NCI-H2227 (cell line): ENCODE data around the gene MTHFD1.

Experiments used
- DNase-seq: peaks from one replicate; lab custom pipeline; 2025; ENCODE audit not compliant: unreplicated experiment; lab: John Stamatoyannopoulos, UW

The MTHFD1 gene

DNA sequence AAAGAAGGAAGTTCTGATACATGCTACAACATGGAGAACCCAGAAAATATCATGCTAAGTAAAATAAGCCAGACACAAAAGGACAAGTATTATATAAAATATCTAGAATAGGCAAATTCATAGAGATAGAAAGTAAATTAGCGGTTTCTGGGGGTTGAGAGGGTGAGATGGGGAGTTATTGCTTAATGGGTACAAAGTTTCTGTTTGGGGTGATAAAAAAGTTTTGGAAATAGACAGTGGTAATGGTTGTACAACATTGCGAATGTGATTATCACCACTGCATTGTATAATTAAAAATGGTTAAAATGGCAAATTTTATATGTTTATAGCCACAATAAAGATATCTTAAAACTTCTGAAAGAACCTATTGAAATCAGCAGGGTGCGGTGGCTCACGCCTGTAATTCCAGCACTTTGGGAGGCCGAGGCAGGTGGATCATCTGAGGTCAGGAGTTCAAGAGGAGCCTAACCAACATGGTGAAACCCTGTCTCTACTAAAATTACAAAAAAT is 100.5 kb downstream of the MTHFD1 start:
- DNase-seq, result no peak

DNA sequence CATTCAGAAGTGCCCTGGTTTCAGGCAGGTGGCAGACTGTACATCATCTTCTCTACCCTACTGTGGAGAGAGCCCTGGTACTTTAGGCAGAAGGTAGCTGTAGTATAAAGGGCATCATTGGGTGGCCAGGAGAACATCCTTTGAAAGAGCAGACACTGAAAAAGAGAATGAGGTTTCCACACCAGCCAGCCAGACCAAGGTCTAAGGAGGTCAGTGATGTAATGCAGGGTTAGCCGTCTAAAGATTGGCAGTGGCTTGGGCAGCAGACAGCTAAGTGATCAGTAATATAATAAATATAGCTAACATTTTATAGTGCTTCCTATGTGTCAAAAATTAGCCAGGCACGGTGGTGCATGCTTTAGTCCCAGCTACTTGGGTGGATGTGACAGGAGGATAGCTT is 103.5 kb downstream of the MTHFD1 start:
- DNase-seq, result no peak

GRCh38 chr14:64493455-64493854 is 105.3 kb downstream of the MTHFD1 start:
- no peak for DNase-seq

DNA sequence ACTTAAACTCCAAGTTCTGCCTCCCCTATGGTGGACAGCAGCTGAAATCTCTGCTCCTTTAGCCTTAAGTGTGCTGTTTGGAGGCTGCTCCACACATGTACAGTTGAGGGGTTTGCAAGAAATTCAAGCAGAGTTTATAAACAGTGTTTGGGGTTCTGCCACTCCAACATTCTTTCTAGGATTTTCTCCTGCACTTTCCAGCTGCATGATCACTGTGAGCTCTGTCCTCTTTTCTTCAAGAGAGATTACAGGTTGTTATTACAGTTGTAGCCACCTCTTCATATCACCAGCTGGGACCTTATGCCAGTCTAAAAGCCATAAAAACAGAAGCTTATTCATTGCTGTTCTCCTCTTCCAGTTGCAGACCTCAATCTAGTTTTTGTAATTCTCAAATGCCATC is 107.1 kb downstream of the MTHFD1 start:
- DNase-seq, result no peak

DNA sequence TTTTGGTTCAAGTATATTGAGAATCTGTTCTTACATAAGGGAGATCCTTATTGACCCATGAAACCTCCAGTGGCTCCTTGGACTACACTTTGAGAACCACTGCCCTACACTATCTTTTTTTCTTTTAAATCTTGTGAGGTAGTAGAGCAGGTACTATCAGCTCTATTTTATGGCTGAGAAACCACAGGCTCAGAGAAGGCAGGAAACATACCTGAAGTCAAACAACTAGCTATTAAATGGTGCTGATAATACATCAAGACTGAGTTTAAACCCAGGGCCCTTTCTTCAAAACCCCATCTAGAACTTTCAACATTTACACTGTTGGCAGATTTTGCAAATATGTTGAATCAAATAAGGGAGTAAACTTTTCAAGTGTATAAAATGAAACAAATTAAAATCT is 108.6 kb downstream of the MTHFD1 start:
- no peak for DNase-seq

DNA sequence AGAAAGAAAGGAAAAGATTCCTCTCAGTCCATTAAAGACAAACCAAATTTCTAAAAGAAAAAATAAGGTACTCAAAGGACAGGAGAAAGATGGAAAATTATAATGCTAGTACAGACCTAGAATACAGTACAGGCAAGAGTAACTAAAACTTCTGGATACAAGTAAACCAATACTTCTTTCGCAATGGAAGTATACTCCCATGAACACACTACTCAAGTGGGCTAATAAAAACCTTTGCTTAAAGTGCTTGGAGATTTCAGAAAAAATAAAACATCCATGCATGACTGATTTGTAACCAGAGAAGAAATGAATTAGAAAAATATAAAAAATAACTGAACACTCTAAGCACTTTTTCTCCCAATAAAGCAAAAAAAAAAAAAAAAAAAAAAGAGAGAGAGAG is 111.9 kb downstream of the MTHFD1 start:
- DNase-seq, result no peak

GRCh38 chr14:64501411-64502171 is 113.4 kb downstream of the MTHFD1 start:
- DNase-seq, result peak; percentile 35

DNA sequence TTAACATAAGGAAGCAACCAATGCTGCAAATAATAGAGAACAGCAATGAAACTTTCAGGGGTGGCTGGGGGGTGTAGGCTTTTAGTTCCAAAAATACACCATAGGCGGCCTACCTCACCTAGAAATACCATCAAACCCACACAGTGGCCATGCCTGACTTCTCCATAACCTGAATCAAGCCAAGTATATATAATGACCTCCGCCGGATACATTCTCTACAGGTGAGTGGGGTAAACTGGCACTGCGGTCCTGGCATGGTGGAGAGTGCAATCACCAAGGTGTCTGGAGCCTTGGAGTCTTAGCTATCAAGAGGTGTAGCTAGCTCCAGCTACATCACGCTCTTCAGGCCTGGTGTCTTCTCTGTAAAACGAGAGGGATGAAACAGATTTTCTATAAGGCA is 114.3 kb downstream of the MTHFD1 start:
- DNase-seq, result no peak

DNA sequence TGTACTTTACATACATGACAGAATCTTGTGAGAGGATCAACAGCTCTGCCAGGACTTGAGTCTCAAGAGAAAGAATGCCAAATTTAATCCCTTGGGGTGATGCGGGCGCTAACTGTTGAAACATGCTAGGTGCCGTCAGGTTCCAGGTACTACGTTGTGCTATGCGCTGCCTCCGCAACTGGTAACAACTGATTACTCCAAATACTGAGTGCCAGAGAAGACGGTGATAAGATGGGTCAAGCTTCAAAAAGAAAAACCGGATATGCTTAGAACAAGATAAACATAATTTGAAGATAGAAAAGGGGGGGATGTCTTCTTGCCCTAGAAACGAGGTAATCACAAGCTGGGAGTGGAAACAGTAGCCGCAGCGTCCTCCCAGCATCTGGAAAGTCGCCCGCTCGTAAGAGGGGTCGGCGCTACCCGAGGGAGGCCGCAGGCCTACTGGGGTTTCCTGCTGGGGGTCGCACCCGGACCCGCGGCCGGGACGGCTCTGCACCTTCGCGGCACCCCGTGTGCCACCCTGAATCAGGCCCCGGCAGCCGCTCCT is 114.8 kb downstream of the MTHFD1 start:
- peak; percentile 61 for DNase-seq

DNA sequence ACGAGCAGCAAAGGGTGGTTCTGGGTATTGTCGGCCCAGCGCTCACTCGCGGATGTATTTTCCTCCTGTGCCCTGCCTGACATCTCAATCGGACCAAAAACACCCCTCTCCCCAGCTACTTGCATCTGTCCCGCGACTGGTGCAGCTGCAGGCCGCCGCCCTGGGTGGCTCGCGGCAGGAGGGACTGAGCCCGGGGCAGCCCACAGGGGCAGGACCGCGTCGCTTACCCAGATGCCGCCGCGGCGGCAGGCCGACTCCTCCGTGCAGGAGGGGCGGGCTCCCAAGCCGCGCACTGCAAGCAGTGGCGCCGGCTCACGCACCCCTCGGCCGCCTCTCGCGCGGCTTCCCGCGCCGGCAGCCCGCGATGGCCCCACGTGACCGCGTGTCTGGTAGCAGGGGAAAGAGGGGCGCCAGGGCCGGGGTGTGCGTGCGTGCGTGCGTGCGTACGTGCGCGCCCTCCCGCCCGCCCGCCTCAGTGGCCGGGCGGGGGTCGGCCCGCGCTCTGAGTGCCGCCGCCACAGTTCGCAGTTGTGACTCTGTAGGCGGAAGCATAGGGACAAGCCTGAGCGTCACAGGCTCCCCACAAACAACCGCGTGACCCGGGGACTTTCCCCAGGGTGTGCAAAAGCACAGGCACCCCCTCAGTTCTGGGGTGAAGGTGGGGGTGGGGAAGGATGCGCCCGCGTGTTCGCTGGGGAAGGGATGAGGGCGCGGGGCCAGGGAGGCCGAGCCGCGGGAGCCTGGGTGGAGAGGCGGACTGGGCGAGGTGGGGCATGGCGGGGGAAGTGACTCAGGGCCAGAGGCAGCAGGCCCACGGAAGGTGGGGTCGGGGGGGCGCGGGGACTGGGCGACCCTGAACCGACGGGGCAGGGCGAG is 115.5 kb downstream of the MTHFD1 start, which contains the start of gene ZBTB25:
TSS of gene ZBTB25 (minus strand) at position 405 of the 876 bp plus-strand sequence. CDS start 13,305 bp downstream, outside the sequence.
- peak; percentile 95 for DNase-seq

GRCh38 chr14:64504310-64504896 is 116.2 kb downstream of the MTHFD1 start, which contains the start of gene ZBTB1:
Gene ZBTB1 (plus strand): TSS chr14:64504770. CDS start chr14:64521505, 16,735 bp downstream.
- peak; percentile 88 for DNase-seq

DNA sequence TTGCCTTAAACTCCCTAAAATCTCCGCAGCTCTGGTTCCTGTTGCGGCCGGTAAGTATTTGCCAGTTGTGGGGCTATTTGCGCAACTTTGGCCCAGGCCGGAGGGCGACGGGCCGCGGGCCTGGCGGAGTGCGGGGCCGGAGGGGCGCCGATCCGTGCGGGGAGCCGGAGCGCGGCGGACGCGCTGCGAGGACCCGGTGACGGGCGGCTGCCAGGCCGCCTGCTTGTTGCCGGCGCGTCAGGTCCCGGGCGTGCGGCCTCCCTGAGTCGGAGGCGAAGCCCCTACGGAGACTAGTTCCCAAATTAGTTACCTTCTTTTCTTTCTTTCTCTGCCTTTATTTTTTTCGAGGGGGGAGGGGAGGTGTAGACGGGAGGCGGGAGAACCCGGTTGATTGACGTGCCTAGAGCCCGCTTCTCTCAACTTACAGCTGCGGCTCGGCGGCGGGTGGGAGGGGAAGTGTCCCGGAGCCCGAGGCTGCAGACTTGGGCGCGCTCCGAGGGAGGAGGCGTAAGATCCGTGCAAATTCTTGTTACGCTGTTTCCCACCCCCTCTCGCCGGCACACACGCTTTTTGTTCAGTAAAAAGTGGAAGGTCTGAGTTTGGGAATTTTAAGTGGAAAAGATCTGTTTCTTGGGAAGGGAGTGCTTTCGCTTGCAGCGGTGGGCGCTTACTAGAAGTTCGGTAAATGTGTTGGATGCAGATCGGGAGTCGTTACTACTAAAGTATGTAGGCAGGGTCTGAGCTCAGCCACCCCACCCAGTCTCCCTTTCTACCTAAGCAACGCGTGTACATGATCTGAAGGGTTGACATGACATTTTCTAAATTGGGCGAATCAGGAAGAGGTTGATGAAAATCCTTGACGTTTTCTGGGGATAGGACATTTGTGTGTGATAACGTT is 117.0 kb downstream of the MTHFD1 start:
- peak; percentile 87 for DNase-seq

- DNase-seq, result no peak
These were observed 118.6 kb downstream of the MTHFD1 start for GRCh38 chr14:64506721-64507120.

DNA sequence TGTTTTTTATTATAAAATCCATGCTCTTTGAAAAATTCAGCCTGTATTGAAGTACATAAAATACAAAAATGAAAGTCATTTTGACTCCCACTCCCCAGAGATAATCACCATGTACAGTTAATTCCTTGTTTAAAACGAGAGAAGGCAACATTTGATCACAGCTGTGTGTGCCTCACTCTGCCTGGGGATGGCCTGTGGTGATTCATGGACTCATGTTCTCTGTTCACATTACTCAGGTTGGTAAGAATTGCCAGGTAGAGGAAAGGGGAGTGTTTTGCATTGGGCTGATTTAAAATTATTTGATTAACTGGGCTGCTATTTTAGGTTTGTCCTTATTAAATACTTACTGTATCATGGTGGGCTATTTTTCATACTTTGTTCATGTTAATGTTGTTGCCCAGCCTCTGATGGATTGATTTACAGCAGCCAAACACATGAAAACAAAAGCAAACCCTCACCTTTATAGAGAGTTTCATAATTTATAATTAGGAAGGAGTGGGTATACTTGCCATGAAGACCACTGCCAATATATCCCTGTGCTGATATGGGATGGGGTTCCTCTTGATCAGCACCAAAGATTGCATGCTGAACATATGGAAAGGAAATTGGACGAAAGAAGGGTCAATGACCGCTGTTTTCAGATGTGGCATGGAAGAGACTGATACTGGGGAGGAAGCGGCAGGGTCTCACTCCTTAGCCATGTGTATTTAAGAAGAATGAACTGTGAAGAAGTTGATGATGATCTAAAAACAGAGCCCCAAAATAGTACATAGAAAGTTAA is 119.4 kb downstream of the MTHFD1 start:
- DNase-seq, result no peak

DNA sequence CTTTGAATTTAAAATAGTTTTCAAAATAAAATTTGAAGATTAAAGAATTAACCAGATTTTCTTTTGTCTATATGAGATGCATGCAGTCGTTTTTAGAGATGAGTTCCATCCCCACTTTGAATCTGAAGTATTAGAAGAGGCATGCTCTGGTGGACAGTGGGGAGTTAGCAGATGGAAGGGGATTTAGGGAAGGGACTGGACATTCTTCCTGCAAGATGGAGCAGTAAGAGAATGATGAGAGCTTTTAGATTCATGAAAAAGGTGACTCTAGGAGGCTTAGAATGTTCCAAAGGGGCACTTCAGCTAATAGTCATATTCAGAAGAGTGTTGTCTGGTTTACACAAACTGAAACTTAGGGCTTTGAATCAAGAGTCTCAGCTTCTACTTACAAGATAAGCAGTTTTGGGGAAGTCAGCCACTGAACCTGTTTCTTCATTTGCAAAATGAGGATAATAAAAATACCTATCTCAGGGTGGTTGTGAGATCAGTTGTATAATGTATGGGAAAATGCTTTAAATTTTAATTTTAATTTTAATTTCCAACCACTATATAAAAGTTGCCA is 120.1 kb downstream of the MTHFD1 start:
- no peak for DNase-seq

GRCh38 chr14:64509036-64509435 is 120.9 kb downstream of the MTHFD1 start:
- no peak for DNase-seq
